Measurements from ENCODE around the gene HES5. TPM values are rescaled to one million over a fixed set of nuclear protein-coding genes. Genes with fewer than 3 reads are reported as not detected.

HES5 gene
- total RNA-seq, 1 donor from 2014 or later: not detected

GRCh38 chr1:2517966-2518365, 12.1 kb downstream of the HES5 start:
- intact Hi-C loops (cut with micrococcal nuclease): no loop called here

DNA sequence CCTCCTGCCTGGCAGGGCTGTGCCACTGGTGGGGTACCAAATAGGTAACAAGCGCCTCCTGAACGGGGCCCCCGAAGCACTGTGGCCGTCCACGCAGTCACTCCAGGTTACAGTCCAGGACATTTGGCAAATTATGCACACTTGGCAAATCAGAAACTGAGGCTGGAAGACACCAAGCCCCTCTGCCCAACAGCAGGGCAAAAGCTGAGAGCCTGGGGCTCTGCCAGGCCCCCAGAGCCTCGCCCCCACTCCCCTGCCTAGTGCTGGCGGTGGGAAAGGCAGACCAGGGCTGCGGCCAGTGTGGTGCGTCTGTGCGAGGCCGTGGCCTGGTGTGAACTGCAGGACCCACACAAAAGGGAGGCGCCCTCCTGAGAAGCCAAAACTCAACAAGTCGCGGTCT, 13.1 kb downstream of the HES5 start:
- intact Hi-C loops (cut with micrococcal nuclease): no loop called here

DNA sequence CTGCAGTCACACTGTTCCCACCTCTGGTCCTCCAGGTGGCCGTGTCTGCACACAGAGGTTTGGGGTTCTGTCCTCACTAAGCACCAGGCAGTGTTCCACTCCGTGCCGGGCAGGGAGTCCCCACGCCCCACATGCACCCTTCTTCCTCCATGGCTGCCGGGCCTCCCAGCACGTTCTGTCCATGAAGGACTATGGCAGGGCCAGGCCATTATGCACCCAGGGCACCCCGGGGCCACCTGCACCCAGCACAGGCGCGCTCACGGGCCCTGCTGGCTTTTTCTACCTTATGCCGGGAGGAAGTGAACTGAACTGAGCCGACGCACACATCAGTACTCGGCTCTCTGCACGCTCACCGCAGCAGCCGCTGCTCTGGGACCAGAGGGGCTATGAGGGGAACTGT, 13.9 kb downstream of the HES5 start:
- intact Hi-C loops (cut with micrococcal nuclease): no loop called here

DNA sequence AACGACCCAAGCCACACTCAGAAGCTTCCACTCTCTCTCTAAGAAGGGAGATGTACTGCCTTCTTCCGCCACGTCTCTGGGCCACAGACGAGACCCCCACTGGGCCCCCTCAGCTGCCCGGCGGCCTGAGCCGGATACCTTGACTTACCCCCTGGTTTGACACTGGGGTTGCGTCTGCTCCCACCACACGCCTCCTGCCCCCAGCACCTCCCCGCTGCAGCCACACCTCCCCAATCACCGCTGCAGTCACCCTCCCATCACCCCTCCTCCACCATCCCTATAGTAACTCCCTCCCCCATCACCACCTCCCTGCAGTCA, 14.3 kb downstream of the HES5 start:
- intact Hi-C loops (cut with micrococcal nuclease): no loop called here

GRCh38 chr1:2514863-2515762, 14.9 kb downstream of the HES5 start:
- intact Hi-C loops (cut with micrococcal nuclease): no loop called here

- intact Hi-C loops (cut with micrococcal nuclease): no loop called here
Measured at GRCh38 chr1:2513939-2514652, 16.0 kb downstream of the HES5 start.

GRCh38 chr1:2512862-2513421, 17.1 kb downstream of the HES5 start:
- intact Hi-C loops (cut with micrococcal nuclease): no loop called here

- intact Hi-C loops (cut with micrococcal nuclease): no loop called here
Measured at GRCh38 chr1:2510366-2511155, 19.5 kb downstream of the HES5 start.

DNA sequence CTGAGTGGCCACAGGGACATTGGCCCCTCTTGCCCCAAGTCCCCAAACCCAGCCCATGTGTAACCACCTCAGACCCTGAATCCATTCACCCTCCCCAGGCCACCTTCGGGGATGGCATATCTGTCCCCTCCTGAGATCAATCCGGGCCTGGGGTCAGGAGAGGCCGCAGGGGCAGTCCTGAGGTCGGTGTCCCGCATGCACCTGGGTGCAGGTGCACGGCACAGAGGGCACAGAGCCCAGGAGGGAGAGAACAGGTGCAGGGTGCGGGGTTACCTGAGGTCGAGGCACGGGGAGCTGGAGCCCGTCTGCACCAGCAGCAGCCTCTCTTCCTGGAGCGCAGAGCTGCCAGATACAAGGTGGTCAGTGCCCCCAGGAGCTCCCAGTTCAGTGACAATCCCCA, 20.5 kb downstream of the HES5 start:
- intact Hi-C loops (cut with micrococcal nuclease): no loop called here

DNA sequence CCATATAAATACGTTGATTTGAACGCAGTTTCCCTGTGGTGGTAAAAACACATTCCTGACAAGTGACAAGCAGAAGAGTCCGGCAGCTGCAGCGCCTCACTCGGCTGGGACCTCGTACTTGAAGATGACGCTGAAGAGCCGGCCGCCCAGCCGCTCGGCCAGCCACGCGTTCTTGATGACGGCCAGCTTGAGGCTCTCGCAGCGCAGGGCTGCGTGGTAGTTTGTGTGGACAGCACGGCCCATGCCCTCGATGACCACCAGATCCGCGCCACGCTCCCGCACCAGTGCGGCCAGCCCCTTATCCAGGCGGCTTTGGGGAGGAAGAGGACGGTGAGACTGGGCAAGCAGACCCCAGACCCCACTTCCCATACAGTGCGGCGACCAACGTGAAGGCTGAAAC, 21.3 kb downstream of the HES5 start:
- intact Hi-C loops (cut with micrococcal nuclease): no loop called here

GRCh38 chr1:2508180-2508579, 21.9 kb downstream of the HES5 start:
- intact Hi-C loops (cut with micrococcal nuclease): no loop called here

- intact Hi-C loops (cut with micrococcal nuclease): no loop called here
Measured at GRCh38 chr1:2507744-2508155, 22.3 kb downstream of the HES5 start.

DNA sequence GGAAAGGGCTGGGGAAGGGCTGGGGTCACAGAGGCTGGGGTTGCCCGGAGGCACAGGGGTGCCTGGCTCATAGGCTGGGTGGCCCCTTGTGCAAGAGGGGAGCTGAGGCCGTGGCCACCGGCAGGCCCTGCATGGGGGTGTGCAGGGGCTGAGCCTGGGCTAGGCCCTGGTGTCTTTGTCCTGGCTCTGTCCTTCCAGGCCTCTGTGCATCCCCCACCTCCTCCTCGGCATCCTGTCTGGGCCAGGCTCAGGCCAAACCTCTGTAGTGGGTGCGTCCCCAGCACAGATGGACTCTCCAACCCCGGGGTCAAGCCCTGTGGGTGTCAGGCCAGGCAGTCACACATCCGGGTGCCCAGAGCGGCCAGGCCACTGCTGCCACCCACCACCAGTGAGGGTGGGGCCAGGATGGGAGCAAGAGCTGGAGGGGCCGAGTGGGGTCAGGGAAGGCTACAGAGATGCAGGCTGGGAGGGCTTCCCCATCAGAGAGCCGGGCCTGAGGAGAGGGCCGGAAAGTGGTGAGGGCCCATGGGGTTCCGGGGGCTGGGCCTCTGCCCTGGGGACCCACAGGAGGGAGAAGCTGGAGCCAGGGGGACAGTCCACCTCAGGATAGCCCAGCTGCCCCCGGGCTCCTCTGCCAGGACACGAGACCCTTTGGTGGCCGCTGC, 23.0 kb downstream of the HES5 start:
- intact Hi-C loops (cut with micrococcal nuclease): no loop called here

DNA sequence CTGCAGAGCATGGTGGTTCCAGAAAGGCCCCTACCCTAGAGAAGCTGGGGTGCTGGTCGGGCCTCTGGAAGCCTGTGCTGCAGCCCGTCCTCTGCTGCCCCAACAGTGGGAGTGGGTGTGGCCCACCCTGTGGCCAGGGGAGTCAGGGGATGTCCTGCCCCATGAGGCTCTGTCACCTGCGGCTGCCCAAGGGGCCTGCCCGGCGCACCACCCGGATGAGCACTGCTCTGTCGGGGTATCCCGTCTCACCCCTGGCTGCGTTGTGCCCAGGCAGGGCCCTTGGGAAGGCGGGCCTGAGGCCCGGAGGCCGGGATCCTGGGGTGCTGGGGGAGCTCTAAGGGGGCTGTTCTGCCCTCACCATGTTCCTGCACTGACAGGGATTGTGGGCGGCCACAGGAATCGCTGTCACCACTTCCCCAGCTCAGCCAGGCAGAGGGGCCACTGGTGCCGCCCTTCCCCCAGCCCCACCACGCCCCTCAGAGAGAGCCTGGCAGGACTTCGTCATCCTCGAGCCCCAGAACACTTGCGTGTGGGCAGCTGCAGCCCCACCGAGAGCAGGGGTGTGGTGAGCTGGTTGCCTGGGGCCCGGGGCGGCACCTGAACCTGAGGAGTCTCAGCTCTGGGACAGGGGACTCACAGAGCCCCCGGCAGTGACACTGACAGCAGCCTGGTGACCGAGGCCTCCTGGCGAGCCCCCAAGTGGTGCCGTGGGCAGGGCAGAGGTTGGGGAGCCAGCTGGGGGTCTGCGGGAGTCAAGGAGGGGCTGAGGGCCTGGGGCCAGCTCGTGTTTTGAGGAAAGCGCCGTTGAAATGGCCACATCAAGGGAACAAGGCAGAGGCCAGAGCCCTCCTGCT, 23.8 kb downstream of the HES5 start:
- intact Hi-C loops (cut with micrococcal nuclease): no loop called here

DNA sequence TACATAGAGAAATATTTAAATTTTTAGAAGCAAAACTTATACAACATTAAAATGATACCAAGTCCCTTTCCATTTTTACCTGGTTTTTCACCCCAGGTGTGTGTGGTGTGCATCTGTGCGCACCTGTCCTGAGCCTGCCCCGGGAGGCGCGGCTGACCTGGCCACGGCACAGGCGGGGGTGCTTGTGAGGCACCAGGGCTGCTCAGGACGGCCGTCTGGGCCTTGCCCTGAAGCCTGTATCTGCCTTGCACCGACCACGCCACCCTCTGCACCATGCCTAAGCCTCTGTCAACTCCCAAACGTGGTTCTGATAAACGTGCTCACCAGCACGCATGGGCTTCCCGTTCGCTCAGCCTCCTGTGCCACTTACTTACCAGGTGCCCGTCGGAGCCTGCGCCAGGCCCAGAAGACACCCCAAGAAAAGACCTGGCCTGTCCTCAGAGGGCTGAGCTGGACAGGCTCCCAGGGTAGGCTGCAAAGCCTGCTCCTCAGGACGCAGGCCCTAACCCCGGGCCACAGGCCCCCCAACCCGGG, 24.5 kb downstream of the HES5 start:
- intact Hi-C loops (cut with micrococcal nuclease): no loop called here

DNA sequence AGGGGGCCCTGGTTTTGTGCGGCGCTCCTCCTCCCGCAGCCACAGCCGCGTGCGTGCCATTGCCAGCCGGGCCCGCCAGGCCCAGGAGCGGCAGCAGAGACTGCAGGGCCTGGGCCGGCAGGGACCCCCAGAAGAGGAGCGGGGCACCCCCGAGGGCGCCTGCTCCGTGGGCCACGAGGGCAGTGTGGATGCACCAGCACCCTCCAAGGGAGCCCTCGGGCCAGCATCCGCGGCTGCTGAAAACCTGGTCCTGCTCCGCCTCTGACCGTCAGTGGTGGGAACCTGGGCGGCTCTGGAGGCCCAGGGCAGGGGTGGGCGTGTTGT, 25.2 kb downstream of the HES5 start:
- intact Hi-C loops (cut with micrococcal nuclease): no loop called here

- intact Hi-C loops (cut with micrococcal nuclease): no loop called here
Measured at GRCh38 chr1:2504225-2504948, 25.7 kb downstream of the HES5 start.

DNA sequence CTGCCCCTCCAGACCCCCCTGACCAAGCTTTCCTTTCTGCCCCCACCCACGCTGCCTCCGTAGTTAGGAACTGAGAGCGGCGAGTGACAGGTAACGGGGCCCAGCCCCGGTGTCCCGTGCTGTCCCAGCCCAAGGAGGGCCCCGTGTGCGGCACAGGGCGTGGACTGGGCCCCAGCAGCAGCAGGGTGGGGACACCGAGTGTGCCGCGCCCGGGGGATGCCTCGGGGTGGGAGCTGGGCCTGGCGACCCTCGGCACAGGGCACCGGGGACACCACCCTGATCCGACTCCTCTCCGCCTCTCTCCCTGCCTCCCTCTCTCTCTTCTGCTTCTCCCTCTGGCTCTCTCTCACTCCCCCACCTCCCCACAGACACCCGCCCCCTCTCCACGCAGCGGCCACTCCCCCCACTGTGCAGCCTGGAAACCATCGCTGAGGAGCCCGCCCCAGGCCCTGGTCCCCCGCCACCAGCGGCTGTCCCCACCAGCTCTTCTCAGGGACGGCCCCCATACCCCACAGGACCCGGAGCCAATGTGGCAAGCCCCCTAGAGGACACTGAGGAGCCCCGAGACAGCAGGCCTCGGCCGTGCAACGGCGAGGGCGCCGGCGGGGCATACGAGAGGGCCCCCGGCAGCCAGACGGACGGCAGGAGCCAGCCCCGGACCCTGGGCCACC, 26.4 kb downstream of the HES5 start:
- intact Hi-C loops (cut with micrococcal nuclease): no loop called here
